ENCODE data around the gene MTIF3. TPM values are rescaled to one million over a fixed set of nuclear protein-coding genes. Genes with fewer than 3 reads are reported as not detected.

Gene MTIF3
- total RNA-seq, 1 experiment from 2014 or later = 37.1 TPM

DNA sequence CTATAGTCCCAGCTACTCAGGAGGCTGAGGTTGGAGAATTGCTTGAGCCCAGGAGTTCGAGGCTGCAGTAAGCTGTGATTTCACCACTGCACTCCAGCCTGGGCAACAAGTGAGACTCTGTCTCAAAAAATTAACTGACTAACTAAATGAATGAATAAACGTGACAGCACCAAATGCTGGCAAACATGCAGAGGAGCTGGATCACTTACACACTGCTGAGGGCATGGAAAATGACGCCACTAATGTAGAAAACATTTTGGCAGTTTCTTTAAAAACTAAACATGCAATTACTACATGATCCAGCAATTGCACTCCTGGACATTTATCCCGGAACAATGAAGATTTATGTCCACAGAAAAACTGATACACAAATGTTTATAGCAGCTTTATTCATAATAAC is 57.3 kb downstream of the MTIF3 start:
- H3K9me3 ChIP-seq (ENCODE audit: low read depth, low read length, poor library complexity, severe bottlenecking) = no peaks in the 10 kb centered on the region
- no peak for TF ChIP-seq EZH2 (IDR thresholded peaks at IDR 0.05; ENCODE audit: borderline replicate concordance, low read depth, low read length, poor library complexity, severe bottlenecking)
- TF ChIP-seq, protein P1, sequence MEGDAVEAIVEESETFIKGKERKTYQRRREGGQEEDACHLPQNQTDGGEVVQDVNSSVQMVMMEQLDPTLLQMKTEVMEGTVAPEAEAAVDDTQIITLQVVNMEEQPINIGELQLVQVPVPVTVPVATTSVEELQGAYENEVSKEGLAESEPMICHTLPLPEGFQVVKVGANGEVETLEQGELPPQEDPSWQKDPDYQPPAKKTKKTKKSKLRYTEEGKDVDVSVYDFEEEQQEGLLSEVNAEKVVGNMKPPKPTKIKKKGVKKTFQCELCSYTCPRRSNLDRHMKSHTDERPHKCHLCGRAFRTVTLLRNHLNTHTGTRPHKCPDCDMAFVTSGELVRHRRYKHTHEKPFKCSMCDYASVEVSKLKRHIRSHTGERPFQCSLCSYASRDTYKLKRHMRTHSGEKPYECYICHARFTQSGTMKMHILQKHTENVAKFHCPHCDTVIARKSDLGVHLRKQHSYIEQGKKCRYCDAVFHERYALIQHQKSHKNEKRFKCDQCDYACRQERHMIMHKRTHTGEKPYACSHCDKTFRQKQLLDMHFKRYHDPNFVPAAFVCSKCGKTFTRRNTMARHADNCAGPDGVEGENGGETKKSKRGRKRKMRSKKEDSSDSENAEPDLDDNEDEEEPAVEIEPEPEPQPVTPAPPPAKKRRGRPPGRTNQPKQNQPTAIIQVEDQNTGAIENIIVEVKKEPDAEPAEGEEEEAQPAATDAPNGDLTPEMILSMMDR (conservative IDR thresholded peaks at IDR 0.05; ENCODE audit: low read depth, low read length) = no peak
- H3K4me3 ChIP-seq (ENCODE audit: low read depth, low read length, poor library complexity, severe bottlenecking) = no peak overlapping the region
- intact Hi-C loops (cut with micrococcal nuclease; ENCODE audit: unreplicated experiment) = no loop called here
- BruUV-seq (replicated peaks) = no TSS peak
- H3K27me3 ChIP-seq (replicated peaks; ENCODE audit: insufficient read depth, low read depth, low read length, poor library complexity) = peaks cover 16% of the 10 kb centered on the region
- no peaks in the 10 kb centered on the region for H3K4me1 ChIP-seq (ENCODE audit: insufficient read depth, low read length, poor library complexity, severe bottlenecking)
- H3K27ac ChIP-seq (ENCODE audit: low read depth, low read length, poor library complexity, severe bottlenecking) = no peak overlapping the region
- ChIA-PET POLR2A (ENCODE audit: low non-redundant PET) (no interaction called here), CTCF (no interaction called here)
- DNase-seq (ENCODE audit: low spot score) = no peak
- no peaks in the 10 kb centered on the region for H3K36me3 ChIP-seq (ENCODE audit: insufficient read depth, low read length, poor library complexity, severe bottlenecking)

DNA sequence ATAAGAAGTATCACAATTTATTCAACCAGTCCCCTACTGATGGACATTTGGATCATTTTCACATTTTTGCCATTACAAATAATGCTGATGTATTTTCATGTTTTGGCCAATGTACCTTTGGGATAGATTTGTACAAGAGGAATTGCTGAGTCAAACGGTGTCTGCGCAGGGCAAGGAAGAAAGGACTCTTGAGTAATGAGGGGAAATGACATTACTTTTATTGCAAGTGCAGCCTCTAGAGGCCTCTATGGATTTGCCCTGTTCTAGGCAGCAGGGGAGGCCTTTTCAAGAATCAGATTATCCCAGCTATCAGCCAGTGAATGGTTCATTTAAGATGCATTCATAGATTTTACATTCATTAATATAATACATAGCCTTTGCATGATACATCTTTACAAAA is 58.9 kb downstream of the MTIF3 start:
- H3K27me3 ChIP-seq (replicated peaks; ENCODE audit: insufficient read depth, low read depth, low read length, poor library complexity) = peaks cover 15% of the 10 kb centered on the region
- no peak for TF ChIP-seq EZH2 (IDR thresholded peaks at IDR 0.05; ENCODE audit: borderline replicate concordance, low read depth, low read length, poor library complexity, severe bottlenecking)
- TF ChIP-seq, protein P1 (conservative IDR thresholded peaks at IDR 0.05; ENCODE audit: low read depth, low read length) = no peak
- H3K4me1 ChIP-seq (ENCODE audit: insufficient read depth, low read length, poor library complexity, severe bottlenecking) = no peaks in the 10 kb centered on the region
- ChIA-PET CTCF (no interaction called here), POLR2A (ENCODE audit: low non-redundant PET) (interaction anchor here (0.7 kb wide), 1 partner anchor 106 kb away, joined by 13 read pairs; no protein-coding TSS in a partner anchor)
- H3K27ac ChIP-seq (ENCODE audit: low read depth, low read length, poor library complexity, severe bottlenecking) = no peak overlapping the region
- no peaks in the 10 kb centered on the region for H3K9me3 ChIP-seq (ENCODE audit: low read depth, low read length, poor library complexity, severe bottlenecking)
- no peak for DNase-seq (ENCODE audit: low spot score)
- H3K4me3 ChIP-seq (ENCODE audit: low read depth, low read length, poor library complexity, severe bottlenecking) = no peak overlapping the region
- intact Hi-C loops (cut with micrococcal nuclease; ENCODE audit: unreplicated experiment) = no loop called here
- no TSS peak for BruUV-seq (replicated peaks)
- H3K36me3 ChIP-seq (ENCODE audit: insufficient read depth, low read length, poor library complexity, severe bottlenecking) = no peaks in the 10 kb centered on the region

DNA sequence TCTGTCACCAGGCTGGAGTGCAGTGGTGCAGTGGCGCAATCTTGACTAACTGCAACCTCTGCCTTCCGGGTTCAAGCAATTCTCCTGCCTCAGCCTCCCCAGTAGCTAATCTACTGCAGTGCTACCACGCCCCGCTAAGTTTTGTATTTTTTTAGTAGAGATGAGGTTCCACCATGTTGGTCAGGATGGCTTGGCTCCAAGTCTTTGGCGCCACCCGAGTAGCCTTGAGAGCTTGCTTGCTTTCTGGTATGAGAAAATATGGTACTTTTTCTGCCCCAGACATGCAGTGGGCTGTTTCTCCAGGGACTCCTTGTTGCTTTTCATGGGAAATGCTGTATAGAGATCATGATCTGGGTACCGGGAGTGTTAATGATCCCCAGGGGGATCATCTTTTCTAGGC is 60.5 kb downstream of the MTIF3 start:
- BruUV-seq (replicated peaks) = no TSS peak
- no peaks in the 10 kb centered on the region for H3K9me3 ChIP-seq (ENCODE audit: low read depth, low read length, poor library complexity, severe bottlenecking)
- H3K4me3 ChIP-seq (ENCODE audit: low read depth, low read length, poor library complexity, severe bottlenecking) = no peak overlapping the region
- intact Hi-C loops (cut with micrococcal nuclease; ENCODE audit: unreplicated experiment) = no loop called here
- CTCF ChIA-PET = interaction anchor here (0.6 kb wide), 1 partner anchor 599 kb away, joined by 6 read pairs; no protein-coding TSS in a partner anchor
- POLR2A ChIA-PET (ENCODE audit: low non-redundant PET) = no interaction called here
- TF ChIP-seq EZH2 (IDR thresholded peaks at IDR 0.05; ENCODE audit: borderline replicate concordance, low read depth, low read length, poor library complexity, severe bottlenecking) = no peak
- TF ChIP-seq, protein P1 (conservative IDR thresholded peaks at IDR 0.05; ENCODE audit: low read depth, low read length) = no peak
- no peak overlapping the region for H3K27ac ChIP-seq (ENCODE audit: low read depth, low read length, poor library complexity, severe bottlenecking)
- DNase-seq (ENCODE audit: low spot score) = no peak
- H3K36me3 ChIP-seq (ENCODE audit: insufficient read depth, low read length, poor library complexity, severe bottlenecking) = no peaks in the 10 kb centered on the region
- no peaks in the 10 kb centered on the region for H3K4me1 ChIP-seq (ENCODE audit: insufficient read depth, low read length, poor library complexity, severe bottlenecking)
- H3K27me3 ChIP-seq (replicated peaks; ENCODE audit: insufficient read depth, low read depth, low read length, poor library complexity) = peaks cover 11% of the 10 kb centered on the region
